GM18951 (cell line): ENCODE measurements around the gene EGFR.

Experiments
- POLR2A ChIP-seq: IDR thresholded peaks from 4 replicates; pipeline ENCODE4 v1.6.1; 2011; ENCODE audit warnings: mild to moderate bottlenecking; ENCODE audit not compliant: insufficient read length, insufficient read depth; ENCODE audit errors: extremely low read depth
- in situ Hi-C: fragments of 300-500 bp; cut with MboI; formaldehyde crosslinking; loops from one replicate; pipeline ENCODE4 v1.12.0; 2022; ENCODE audit warnings: low sequenced_read_pairs, mixed read lengths, inconsistent platforms; ENCODE audit not compliant: unreplicated experiment

EGFR gene

DNA sequence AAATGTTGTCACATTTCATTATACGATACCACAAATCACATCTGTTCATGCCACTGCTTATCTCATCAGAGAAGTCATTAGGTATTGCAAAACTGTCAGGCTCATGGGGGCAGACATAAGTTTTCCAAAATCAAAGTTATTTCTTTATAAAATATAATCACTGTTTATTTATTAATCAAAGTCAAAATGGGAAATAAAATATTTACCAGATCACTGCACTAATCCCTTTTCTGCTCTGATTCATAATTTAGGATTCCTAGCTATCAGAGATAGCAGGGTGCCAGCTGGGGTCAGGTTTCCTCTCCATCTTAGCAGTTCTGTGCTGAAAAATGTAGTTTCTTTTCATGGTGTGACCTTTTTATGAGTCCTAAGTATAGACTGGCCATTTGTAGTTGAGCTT is 228.6 kb downstream of the EGFR start:
- TF ChIP-seq POLR2A: no peak
- in situ Hi-C loops: no loop called here

DNA sequence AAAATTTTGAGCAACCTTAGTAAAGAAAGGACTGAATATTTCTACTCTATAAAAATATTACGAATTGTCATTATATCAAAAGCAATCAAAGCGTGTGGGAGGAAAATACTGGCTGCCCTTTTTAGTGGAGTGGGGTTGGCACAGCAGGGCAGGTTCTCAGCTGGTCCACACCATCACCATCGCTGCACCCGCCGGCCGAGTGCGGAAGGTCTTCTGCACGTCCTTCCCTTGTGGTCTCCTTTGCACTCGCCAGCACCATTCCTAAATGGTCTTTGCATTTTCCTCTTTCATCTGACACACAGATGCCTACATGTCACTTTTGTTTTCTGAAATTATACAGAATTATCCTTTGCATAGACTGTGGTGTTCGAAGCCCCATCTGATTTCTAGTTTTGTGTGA is 229.7 kb downstream of the EGFR start:
- no peak for TF ChIP-seq POLR2A
- in situ Hi-C loops: no loop called here

DNA sequence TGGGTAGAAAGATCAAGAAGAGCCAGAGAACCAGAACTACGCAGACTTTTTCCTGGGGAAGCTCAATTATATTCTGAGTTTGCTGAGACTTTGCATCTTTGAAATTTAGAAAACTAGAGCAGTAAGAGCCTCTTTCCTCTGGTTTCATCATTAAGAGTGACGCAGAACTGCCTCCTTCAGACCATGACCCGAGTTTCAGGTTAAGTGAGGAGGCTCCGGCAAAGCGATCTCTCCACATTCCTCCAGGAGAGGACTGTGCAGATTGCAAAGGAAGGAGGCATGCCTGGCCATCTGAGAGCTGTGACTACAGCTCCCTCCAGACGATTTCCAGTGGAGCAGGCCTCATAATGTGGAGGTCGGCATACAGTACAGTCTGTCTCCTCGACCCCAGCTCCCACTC is 230.5 kb downstream of the EGFR start:
- in situ Hi-C loops: no loop called here
- no peak for TF ChIP-seq POLR2A

DNA sequence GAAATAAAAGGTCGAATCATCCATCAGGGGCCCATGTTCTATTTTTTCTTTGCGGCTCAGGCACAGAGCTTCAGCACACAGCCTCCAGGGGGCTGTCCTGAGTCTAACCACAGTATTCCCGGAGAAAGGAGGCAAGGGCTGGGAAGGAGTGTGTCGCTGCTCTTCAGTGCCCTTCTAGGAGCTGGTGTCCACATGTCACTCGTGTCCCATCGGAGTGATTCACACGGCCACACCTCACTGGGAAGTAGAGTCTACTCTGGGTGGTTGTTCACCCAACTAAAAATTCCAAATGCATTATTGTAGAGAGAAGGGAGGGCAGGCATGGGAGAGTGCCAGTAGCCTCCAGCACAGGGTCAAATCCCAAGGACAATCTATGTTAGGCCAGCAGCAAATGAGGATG is 231.5 kb downstream of the EGFR start:
- in situ Hi-C loops: loop anchor here (10.0 kb wide), 1 partner anchor 476 kb away; no protein-coding TSS in a partner anchor
- no peak for TF ChIP-seq POLR2A

DNA sequence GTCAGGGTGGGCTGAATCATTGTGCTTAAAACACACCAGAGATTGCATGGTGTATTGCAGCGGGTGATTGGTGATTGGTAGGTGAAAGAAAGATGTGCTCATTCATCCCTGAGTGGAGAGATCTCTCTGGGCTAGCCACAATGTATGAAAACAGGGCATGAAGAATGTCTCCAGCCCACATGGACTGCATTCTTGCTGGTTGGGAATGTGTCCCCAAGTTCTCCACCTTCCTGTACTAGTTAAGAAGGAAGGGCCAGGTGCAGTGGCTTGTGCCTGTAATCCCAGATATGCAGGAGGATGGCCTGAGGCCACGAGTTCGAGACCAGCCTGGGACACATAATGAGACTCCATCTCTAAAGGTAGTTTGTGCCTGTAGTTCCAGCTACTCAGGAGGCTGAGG is 232.5 kb downstream of the EGFR start:
- in situ Hi-C loops: loop anchor here (10.0 kb wide), 1 partner anchor 477 kb away; no protein-coding TSS in a partner anchor
- no peak for TF ChIP-seq POLR2A

DNA sequence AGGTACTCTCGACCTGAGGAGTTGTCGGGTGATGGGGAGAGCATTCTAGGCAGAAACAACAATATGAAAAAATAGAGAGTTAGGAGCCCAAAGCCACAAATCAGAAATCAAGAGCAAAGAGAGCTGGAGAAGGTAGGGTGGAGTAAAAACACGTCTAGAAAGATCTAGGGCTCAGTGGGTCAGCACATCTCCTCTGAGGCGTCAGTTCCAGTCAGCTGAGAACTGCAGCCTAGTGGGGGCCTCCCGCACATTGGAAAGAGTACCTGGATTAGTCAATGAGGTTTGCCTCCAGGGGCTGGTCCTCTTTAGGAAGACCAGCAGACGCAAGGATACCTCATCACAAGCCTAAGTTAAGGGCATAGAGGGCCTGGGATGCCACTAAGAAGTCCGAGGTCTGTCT is 233.1 kb downstream of the EGFR start:
- TF ChIP-seq POLR2A: no peak
- in situ Hi-C loops: loop anchor here (10.0 kb wide), 1 partner anchor 477 kb away; no protein-coding TSS in a partner anchor

DNA sequence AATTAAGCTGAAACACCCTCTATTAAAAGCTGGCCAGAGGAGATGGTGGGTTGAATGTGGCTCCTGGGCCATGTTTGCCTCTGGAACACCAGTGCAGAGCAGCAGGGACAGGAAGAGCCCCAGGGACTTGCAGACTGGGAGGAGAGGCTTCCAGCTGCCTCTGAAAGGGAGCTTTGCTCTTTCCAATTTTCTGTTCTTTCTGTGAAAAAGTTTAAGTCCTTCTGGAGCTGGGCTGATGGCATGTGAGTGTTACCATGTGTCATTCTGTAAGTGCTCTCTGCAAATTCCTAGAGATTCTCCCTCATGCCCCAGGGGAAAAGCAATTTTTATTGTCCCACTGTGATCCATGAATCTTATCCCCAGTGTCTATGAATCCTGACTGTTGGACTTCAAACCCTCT is 233.6 kb downstream of the EGFR start:
- TF ChIP-seq POLR2A: no peak
- in situ Hi-C loops: loop anchor here (10.0 kb wide), 1 partner anchor 478 kb away; no protein-coding TSS in a partner anchor

DNA sequence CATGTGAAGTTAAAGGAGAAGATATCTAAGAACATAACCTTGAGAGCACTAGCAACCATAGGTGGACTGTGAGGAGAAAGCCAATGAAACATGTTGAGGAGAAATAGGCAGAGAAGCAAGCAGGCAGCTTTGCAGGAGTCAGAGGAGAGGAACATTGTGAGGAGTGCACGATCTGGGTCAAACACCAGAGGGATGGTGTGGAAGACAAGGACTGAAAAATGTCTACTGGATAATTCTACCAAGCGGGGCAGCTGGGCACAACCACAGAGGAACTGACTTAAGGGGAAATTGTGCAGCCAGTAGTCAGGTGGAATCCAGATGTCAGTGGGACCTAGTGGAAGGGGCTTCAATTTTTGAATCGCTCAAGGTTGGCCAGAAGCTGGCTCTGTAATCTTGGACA is 234.4 kb downstream of the EGFR start:
- in situ Hi-C loops: loop anchor here (10.0 kb wide), 1 partner anchor 478 kb away; no protein-coding TSS in a partner anchor
- TF ChIP-seq POLR2A: no peak

DNA sequence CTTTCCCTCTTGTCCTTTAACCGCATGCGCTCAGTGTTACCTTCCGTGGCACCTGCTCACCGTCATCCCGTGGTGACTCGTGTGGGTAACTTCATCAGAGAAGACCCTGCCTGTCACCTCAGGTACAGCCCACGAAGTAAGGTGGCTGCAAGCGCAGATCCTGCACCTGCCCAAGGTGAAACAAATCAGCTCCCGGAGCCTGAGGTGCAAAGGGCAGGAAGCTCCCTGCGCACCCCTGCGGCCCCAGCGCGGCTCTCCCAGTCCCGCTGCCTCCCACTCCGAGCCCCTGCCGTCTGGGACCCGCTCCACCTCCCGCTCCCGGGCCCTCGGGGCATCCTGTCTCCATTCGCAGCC is 235.4 kb downstream of the EGFR start:
- no peak for TF ChIP-seq POLR2A
- in situ Hi-C loops: loop anchor here (10.0 kb wide), 1 partner anchor 479 kb away; no protein-coding TSS in a partner anchor

DNA sequence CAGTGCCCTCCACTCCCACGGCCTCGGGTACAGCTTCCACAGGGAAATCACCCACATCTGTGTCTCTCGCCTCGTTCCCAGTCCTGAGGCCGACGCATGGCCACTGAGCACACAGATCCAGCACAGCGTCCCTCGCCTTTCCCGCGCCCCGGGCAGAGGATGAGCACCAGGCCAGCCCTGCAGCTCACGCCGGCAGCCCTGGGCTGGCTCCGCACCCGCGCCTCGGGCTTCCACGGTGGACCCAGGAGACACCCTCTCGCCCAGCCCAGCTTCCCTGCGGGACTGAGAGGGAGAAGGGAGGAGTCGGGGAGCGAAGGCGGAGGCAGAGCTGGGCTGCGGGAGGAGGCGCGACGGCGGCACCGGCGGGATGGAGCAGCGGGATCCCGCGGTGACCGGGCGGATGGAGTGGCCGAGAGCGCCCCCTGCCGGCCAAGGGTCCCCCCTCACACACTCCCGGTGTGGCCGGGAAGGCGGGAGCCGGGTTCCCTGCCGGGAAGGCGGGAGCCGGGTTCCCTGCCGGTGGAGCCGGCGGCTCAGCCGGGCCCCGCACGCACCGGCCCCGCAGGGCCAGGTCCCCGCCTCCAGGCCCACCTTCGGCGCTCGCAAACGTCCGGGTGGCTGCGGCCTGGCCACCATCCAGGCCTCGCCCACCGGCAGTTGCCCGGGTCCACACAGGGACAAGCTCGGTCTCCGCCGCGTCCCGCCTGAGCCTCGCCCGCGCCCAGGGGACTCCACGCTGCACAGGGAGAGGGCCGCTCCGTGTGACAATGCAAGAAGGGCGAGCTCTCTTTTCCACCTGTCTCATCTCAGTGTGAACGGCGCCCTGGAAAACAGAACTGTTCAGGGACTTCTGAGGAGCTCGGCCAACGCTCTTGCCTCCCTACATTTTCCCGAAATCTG is 236.0 kb downstream of the EGFR start:
- in situ Hi-C loops: loop anchor here (10.0 kb wide), 1 partner anchor 480 kb away; no protein-coding TSS in a partner anchor
- TF ChIP-seq POLR2A: no peak

DNA sequence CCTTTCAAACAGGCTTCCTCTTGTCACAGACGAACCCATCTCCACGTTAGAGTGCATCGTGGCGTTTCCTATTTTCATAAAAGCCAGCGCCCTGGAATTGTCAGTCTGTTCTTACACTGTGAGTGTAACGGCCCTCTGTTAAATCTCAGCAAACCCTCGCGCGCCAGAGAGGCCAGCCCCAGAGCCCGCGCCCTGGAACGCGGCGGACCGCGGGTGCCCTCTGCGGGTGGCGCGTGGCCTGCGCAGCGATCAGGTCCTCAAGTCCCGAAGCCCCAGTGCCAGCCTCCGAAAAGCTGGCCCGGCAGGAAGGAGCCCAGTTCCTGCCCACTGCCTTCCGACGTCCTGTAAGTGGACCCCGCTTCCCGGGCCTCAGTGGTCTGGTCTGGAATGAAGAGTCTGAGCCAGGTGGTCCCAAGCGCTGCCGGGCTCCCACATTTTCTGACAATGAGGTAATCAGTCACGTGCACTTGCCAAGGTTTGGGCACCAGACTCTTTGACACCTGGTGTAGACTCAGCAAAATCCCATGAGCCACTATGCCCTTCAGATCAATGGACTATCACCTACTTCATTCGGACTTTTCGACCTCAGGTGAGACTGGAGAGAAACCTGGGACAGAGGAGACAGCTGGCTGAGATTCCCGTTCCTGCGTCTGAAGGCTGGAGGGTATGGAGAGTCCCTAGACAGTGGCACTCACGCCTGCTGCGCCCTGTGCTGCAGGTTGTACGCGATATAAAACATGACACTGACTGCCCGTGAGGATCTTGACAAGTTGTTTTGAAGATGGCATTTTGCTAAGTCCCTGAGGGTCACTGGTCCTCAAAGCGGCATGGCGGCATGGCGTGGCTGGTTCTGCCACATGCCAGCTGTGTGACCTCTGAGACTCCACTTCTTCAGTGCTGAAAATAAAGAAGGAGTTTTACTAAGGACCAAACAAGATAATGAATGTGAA is 237.0 kb downstream of the EGFR start:
- TF ChIP-seq POLR2A: no peak
- in situ Hi-C loops: loop anchor here (10.0 kb wide), 1 partner anchor 481 kb away; no protein-coding TSS in a partner anchor

DNA sequence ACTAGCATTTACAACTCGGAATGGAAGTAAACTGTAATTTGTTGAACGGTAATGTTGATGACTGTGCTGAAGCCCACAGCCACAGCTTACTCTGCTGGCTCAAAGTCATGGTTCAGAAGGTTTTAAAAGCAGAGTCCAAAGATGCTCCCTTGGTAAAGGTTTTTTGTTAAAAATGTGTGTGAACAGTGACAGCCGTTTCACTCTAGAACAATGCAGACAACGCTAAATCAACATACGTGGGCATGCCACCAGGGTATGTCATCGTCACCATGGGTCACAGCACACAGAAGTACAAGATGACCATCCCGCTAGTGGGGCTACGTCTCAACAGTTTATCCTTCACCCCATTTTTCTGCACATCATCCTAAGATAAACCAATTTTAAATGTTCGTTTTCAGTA is 239.8 kb downstream of the EGFR start:
- no peak for TF ChIP-seq POLR2A
- in situ Hi-C loops: loop anchor here (10.0 kb wide), 1 partner anchor 484 kb away; no protein-coding TSS in a partner anchor

DNA sequence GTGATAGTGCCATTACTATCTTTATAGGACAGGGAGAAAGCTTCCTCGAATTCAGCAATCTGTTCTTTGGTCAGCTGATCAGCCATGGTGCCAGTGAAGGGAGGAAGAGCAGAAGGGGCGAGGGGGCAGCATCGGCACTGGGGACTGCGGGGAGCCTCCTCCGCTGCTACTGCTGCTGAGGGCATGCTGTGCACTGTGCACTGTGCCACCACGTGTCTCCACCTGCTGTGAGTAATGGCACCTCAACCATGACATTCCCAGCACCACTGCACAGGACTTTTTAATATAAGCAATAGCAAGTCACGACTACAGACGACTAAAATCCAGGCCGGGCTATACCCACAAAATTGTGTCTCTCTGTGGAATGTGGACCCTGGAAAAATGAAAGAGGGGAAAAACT is 241.4 kb downstream of the EGFR start:
- TF ChIP-seq POLR2A: no peak
- in situ Hi-C loops: no loop called here
